Activated CD4-positive, alpha-beta memory T cell treated with anti-CD3 and anti-CD28 coated beads for 36 hours (primary cell): Measurements from ENCODE around the gene GLUL. TPM values are rescaled to one million over a fixed set of nuclear protein-coding genes. Genes with fewer than 3 reads are reported as not detected.

Experiments
- CTCF ChIA-PET: fragments of 350-600 bp; sonication (Branson Sonifier 250); formaldehyde crosslinking; loops from one replicate; lab custom pipeline; 2021; ENCODE audit warnings: antibody characterized with exemption, inconsistent platforms; lab: Charles Lee
- POLR2A ChIA-PET: fragments of 350-600 bp; sonication (Branson Sonifier 250); formaldehyde crosslinking; loops from one replicate; lab custom pipeline; 2021; ENCODE audit warnings: antibody characterized with exemption; lab: Charles Lee
- DNase-seq: peaks from one replicate; pipeline ENCODE4 v3.0.0-alpha.2; 2020
- H3K27ac Mint-ChIP-seq: one replicate; pipeline ENCODE4 v1.8.0; 2021; ENCODE audit warnings: mixed read lengths
- H3K27me3 Mint-ChIP-seq: one replicate; pipeline ENCODE4 v1.8.0; 2021; ENCODE audit warnings: mixed read lengths
- H3K36me3 Mint-ChIP-seq: one replicate; pipeline ENCODE4 v1.8.0; 2021; ENCODE audit warnings: mixed read lengths
- H3K4me1 Mint-ChIP-seq: one replicate; pipeline ENCODE4 v1.8.0; 2021; ENCODE audit warnings: low read depth, mixed read lengths
- H3K4me3 Mint-ChIP-seq: one replicate; pipeline ENCODE4 v1.8.0; 2021; ENCODE audit warnings: mild to moderate bottlenecking, mixed read lengths
- H3K9me3 Mint-ChIP-seq: one replicate; pipeline ENCODE4 v1.8.0; 2021; ENCODE audit warnings: mixed read lengths
- intact Hi-C: fragments of 100-400 bp; cut with micrococcal nuclease; formaldehyde crosslinking; loops from one replicate; pipeline ENCODE4 v1.15.1; 2023
- total RNA-seq, 2 experiments: library from RNA; stranded (reverse); gene quantifications; one replicate each; pipeline ENCODE4 v1.2.3, GENCODE V29; 2021

The GLUL gene
- 10 to 100 TPM; 61.3 to 63.9 TPM for total RNA-seq

- H3K4me1 Mint-ChIP-seq: peaks cover 22% of the 10 kb centered on the region
- no peaks in the 10 kb centered on the region for H3K9me3 Mint-ChIP-seq
- CTCF ChIA-PET: interaction anchor here (0.7 to 11.0 kb wide), 5 partner anchors 11 to 311 kb away, joined by 3 to 375 read pairs (median 5); no protein-coding TSS in a partner anchor
- peak; percentile 82 for DNase-seq
- POLR2A ChIA-PET: no interaction called here
- peaks cover 24% of the 10 kb centered on the region for H3K36me3 Mint-ChIP-seq
- peak within 1 kb of the TSS; percentile 93 for H3K4me3 Mint-ChIP-seq
- peaks cover 7% of the 10 kb centered on the region for H3K27me3 Mint-ChIP-seq
- H3K27ac Mint-ChIP-seq: peak within 1 kb of the TSS; percentile 80
- intact Hi-C loops: loop anchor here (1.0 to 2.0 kb wide), 5 partner anchors 39 to 361 kb away; no protein-coding TSS in a partner anchor
These were observed at the start of gene GLUL for GRCh38 chr1:182391362-182392049. Gene GLUL (minus strand): TSS chr1:182391790. CDS start chr1:182388737, 3,053 bp downstream.

- ChIA-PET CTCF (no interaction called here), POLR2A (no interaction called here)
- no peak overlapping the region for H3K4me3 Mint-ChIP-seq
- peaks cover 9% of the 10 kb centered on the region for H3K9me3 Mint-ChIP-seq
- intact Hi-C loops: no loop called here
- no peak overlapping the region for H3K27ac Mint-ChIP-seq
- peaks cover 2% of the 10 kb centered on the region for H3K27me3 Mint-ChIP-seq
- H3K36me3 Mint-ChIP-seq: no peaks in the 10 kb centered on the region
- no peaks in the 10 kb centered on the region for H3K4me1 Mint-ChIP-seq
- DNase-seq: no peak
These were observed 46.7 kb upstream of the GLUL start for GRCh38 chr1:182438326-182438725.

GRCh38 chr1:182433580-182433979 lies 42.0 kb upstream of the GLUL start:
- CTCF ChIA-PET: no interaction called here
- peaks cover 15% of the 10 kb centered on the region for H3K4me1 Mint-ChIP-seq

GRCh38 chr1:182431278-182431677 lies 39.7 kb upstream of the GLUL start:
- no peaks in the 10 kb centered on the region for H3K36me3 Mint-ChIP-seq
- no peaks in the 10 kb centered on the region for H3K9me3 Mint-ChIP-seq
- intact Hi-C loops: no loop called here
- DNase-seq: no peak
- no peaks in the 10 kb centered on the region for H3K27me3 Mint-ChIP-seq
- POLR2A ChIA-PET: no interaction called here
- H3K4me1 Mint-ChIP-seq: peaks cover 22% of the 10 kb centered on the region
- H3K4me3 Mint-ChIP-seq: no peak overlapping the region
- CTCF ChIA-PET: interaction anchor here (0.6 kb wide), 1 partner anchor 604 kb away, joined by 3 read pairs; no protein-coding TSS in a partner anchor
- H3K27ac Mint-ChIP-seq: no peak overlapping the region

More at GRCh38 chr1:182433580-182433979, 42.0 kb upstream of the GLUL start:
- DNase-seq: no peak
- H3K36me3 Mint-ChIP-seq: no peaks in the 10 kb centered on the region
- H3K9me3 Mint-ChIP-seq: peaks cover 6% of the 10 kb centered on the region
- H3K4me3 Mint-ChIP-seq: no peak overlapping the region
- POLR2A ChIA-PET: no interaction called here
- intact Hi-C loops: no loop called here
- H3K27me3 Mint-ChIP-seq: peaks cover 2% of the 10 kb centered on the region
- no peak overlapping the region for H3K27ac Mint-ChIP-seq

- Mint-ChIP-seq H3K9me3 (no peaks in the 10 kb centered on the region), H3K27me3 (no peaks in the 10 kb centered on the region), H3K4me3 (no peak overlapping the region), H3K4me1 (peaks cover 22% of the 10 kb centered on the region), H3K27ac (no peak overlapping the region), H3K36me3 (no peaks in the 10 kb centered on the region)
- intact Hi-C loops: loop anchor here (1.0 kb wide), 2 partner anchors 39 to 181 kb away; partner anchors contain the start of gene GLUL
- CTCF ChIA-PET: interaction anchor here (0.6 kb wide), 1 partner anchor 604 kb away, joined by 3 read pairs; no protein-coding TSS in a partner anchor
- POLR2A ChIA-PET: no interaction called here
- DNase-seq: peak; percentile 62
These were observed 38.9 kb upstream of the GLUL start for GRCh38 chr1:182430263-182431068.

- Mint-ChIP-seq H3K4me3 (no peak overlapping the region), H3K4me1 (peaks cover 22% of the 10 kb centered on the region), H3K27me3 (no peaks in the 10 kb centered on the region), H3K27ac (no peak overlapping the region), H3K36me3 (no peaks in the 10 kb centered on the region), H3K9me3 (no peaks in the 10 kb centered on the region)
- ChIA-PET CTCF (interaction anchor here (0.7 to 1.2 kb wide), 3 partner anchors 167 to 343 kb away, joined by 3 to 4 read pairs (median 4); no protein-coding TSS in a partner anchor), POLR2A (no interaction called here)
- no peak for DNase-seq
- intact Hi-C loops: no loop called here
These were observed 36.5 kb upstream of the GLUL start for GRCh38 chr1:182428043-182428442.

GRCh38 chr1:182426442-182427430 lies 35.1 kb upstream of the GLUL start:
- H3K9me3 Mint-ChIP-seq: no peaks in the 10 kb centered on the region
- peaks cover 22% of the 10 kb centered on the region for H3K4me1 Mint-ChIP-seq
- H3K27ac Mint-ChIP-seq: no peak overlapping the region
- intact Hi-C loops: no loop called here
- ChIA-PET POLR2A (no interaction called here), CTCF (no interaction called here)
- no peak overlapping the region for H3K4me3 Mint-ChIP-seq
- H3K36me3 Mint-ChIP-seq: no peaks in the 10 kb centered on the region
- H3K27me3 Mint-ChIP-seq: no peaks in the 10 kb centered on the region
- no peak for DNase-seq

GRCh38 chr1:182415789-182416188 lies 24.2 kb upstream of the GLUL start:
- Mint-ChIP-seq H3K27ac (no peak overlapping the region), H3K36me3 (no peaks in the 10 kb centered on the region), H3K4me1 (no peaks in the 10 kb centered on the region), H3K4me3 (no peak overlapping the region), H3K27me3 (peaks cover 8% of the 10 kb centered on the region), H3K9me3 (no peaks in the 10 kb centered on the region)
- intact Hi-C loops: no loop called here
- no peak for DNase-seq
- POLR2A ChIA-PET: no interaction called here
- CTCF ChIA-PET: no interaction called here

GRCh38 chr1:182413969-182414368 lies 22.4 kb upstream of the GLUL start:
- H3K27ac Mint-ChIP-seq: no peak overlapping the region
- POLR2A ChIA-PET: no interaction called here
- intact Hi-C loops: no loop called here
- H3K9me3 Mint-ChIP-seq: no peaks in the 10 kb centered on the region
- peaks cover 15% of the 10 kb centered on the region for H3K27me3 Mint-ChIP-seq
- H3K36me3 Mint-ChIP-seq: no peaks in the 10 kb centered on the region
- no peak for DNase-seq
- H3K4me1 Mint-ChIP-seq: no peaks in the 10 kb centered on the region
- CTCF ChIA-PET: no interaction called here
- no peak overlapping the region for H3K4me3 Mint-ChIP-seq

GRCh38 chr1:182413486-182413885 lies 21.9 kb upstream of the GLUL start:
- Mint-ChIP-seq H3K4me3 (no peak overlapping the region), H3K36me3 (no peaks in the 10 kb centered on the region), H3K9me3 (no peaks in the 10 kb centered on the region), H3K27me3 (peaks cover 17% of the 10 kb centered on the region), H3K27ac (no peak overlapping the region), H3K4me1 (no peaks in the 10 kb centered on the region)
- intact Hi-C loops: no loop called here
- DNase-seq: no peak
- ChIA-PET CTCF (interaction anchor here (1.1 kb wide), 1 partner anchor 17 kb away, joined by 6 read pairs; no protein-coding TSS in a partner anchor), POLR2A (no interaction called here)

- H3K4me3 Mint-ChIP-seq: no peak overlapping the region
- peaks cover under 1% of the 10 kb centered on the region for H3K9me3 Mint-ChIP-seq
- POLR2A ChIA-PET: no interaction called here
These were observed 19.2 kb upstream of the GLUL start for GRCh38 chr1:182410620-182411273.

More at GRCh38 chr1:182410620-182411273, 19.2 kb upstream of the GLUL start:
- Mint-ChIP-seq H3K4me1 (no peaks in the 10 kb centered on the region), H3K36me3 (no peaks in the 10 kb centered on the region), H3K27me3 (peaks cover 27% of the 10 kb centered on the region), H3K27ac (no peak overlapping the region)
- CTCF ChIA-PET: interaction anchor here (1.0 to 1.6 kb wide), 2 partner anchors 14 to 267 kb away, joined by 3 to 5 read pairs; no protein-coding TSS in a partner anchor
- intact Hi-C loops: no loop called here
- DNase-seq: no peak
